ENCODE measurements around the gene TPSAB1. TPM values are rescaled to one million over a fixed set of nuclear protein-coding genes. Genes with fewer than 3 reads are reported as not detected.
"Not testable (repeated sequence)": the region's sequence is repeated elsewhere in the genome, so short reads cannot be mapped to it uniquely, and the experiment has no call there.

The TPSAB1 gene
- total RNA-seq, 1 donor from 2014 or later = not detected

DNA sequence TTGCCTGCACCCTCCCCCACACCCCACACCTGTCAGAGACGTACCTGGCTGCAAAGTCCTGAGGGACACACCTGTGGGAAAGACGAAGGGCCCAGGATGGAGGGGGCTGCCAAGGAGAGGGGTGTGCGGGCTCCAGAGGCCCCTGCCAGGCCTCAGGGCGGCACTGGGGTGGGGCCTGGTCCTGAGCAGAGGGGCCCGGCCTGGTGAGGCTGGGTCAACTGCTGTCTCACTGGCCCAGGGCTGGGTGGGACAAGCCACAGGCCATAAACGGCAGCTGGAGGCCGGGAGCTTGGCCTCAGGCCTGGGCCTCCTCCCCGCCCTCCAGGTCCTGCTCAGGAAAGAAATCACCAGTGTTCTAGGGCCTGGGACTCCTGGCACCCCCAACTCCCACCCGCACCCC is 15.9 kb upstream of the TPSAB1 start:
- Histone ChIP-seq H3K27ac (ENCODE audit: low read depth, low read length) (no peak overlapping the region), H3K36me3 (ENCODE audit: insufficient read depth, low read length) (no peaks in the 10 kb centered on the region), H3K9ac (ENCODE audit: low read length) (no peak overlapping the region), H3K9me3 (ENCODE audit: insufficient read depth, low read depth, low read length) (no peaks in the 10 kb centered on the region), H3K4me1 (ENCODE audit: insufficient read depth, low read length) (no peaks in the 10 kb centered on the region), H3K27me3 (ENCODE audit: insufficient read depth, low read length) (no peaks in the 10 kb centered on the region), H3K79me2 (ENCODE audit: insufficient read depth, low read length) (no peaks in the 10 kb centered on the region), H2AFZ (ENCODE audit: low read depth, low read length) (no peak overlapping the region), H3K4me2 (ENCODE audit: low read length) (no peak overlapping the region), H4K20me1 (ENCODE audit: insufficient read depth, low read length) (no peaks in the 10 kb centered on the region), H3K4me3 (ENCODE audit: insufficient read depth, low read depth, low read length) (no peak overlapping the region)
- peaks cover 15% of the 10 kb centered on the region for H3K27me3 Mint-ChIP-seq (ENCODE audit: low read depth, unreplicated experiment)
- TF ChIP-seq EZH2 (IDR thresholded peaks at IDR 0.05; ENCODE audit: insufficient read depth, low read length) = no peak
- TF ChIP-seq, protein P1, sequence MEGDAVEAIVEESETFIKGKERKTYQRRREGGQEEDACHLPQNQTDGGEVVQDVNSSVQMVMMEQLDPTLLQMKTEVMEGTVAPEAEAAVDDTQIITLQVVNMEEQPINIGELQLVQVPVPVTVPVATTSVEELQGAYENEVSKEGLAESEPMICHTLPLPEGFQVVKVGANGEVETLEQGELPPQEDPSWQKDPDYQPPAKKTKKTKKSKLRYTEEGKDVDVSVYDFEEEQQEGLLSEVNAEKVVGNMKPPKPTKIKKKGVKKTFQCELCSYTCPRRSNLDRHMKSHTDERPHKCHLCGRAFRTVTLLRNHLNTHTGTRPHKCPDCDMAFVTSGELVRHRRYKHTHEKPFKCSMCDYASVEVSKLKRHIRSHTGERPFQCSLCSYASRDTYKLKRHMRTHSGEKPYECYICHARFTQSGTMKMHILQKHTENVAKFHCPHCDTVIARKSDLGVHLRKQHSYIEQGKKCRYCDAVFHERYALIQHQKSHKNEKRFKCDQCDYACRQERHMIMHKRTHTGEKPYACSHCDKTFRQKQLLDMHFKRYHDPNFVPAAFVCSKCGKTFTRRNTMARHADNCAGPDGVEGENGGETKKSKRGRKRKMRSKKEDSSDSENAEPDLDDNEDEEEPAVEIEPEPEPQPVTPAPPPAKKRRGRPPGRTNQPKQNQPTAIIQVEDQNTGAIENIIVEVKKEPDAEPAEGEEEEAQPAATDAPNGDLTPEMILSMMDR (IDR thresholded peaks at IDR 0.05; ENCODE audit: insufficient read depth, low read depth, low read length) = no peak
- no peaks in the 10 kb centered on the region for H3K4me1 Mint-ChIP-seq (ENCODE audit: low read depth, unreplicated experiment)
- H3K9me3 Mint-ChIP-seq (ENCODE audit: unreplicated experiment) = no peaks in the 10 kb centered on the region
- no peak for FAIRE-seq
- no peak for DNase-seq (ENCODE audit: low read depth)
- no peak overlapping the region for H3K27ac Mint-ChIP-seq (ENCODE audit: unreplicated experiment)
- no peak overlapping the region for H3K4me3 Mint-ChIP-seq (ENCODE audit: unreplicated experiment)
- H3K36me3 Mint-ChIP-seq (ENCODE audit: low read depth, unreplicated experiment) = peaks cover 4% of the 10 kb centered on the region

DNA sequence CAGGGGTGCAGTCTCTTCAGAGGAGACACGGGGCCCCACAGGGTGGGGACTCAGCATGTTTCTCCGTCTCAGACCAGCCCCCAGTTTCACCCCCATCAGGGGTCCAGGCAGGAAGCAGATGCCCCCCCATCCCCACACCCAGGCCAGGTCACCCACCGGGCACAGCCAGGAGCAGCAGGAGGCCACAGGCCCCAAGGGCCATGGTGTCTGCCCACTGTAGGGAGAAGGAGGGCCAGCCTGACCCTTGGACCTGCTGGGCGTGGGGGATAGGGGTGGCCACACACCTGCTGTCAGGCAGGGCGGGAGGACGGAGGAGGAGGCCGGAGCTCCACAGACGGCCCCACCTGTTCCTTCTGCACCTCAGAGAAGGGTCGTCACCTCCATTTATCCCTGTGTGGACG is 15.5 kb upstream of the TPSAB1 start, which contains the start of gene TPSG1:
TSS of gene TPSG1 (minus strand) at position 218 of the 401 bp plus-strand sequence. CDS start at position 202, 16 bp downstream.
- H3K9me3 Mint-ChIP-seq (ENCODE audit: unreplicated experiment) = no peaks in the 10 kb centered on the region

DNA sequence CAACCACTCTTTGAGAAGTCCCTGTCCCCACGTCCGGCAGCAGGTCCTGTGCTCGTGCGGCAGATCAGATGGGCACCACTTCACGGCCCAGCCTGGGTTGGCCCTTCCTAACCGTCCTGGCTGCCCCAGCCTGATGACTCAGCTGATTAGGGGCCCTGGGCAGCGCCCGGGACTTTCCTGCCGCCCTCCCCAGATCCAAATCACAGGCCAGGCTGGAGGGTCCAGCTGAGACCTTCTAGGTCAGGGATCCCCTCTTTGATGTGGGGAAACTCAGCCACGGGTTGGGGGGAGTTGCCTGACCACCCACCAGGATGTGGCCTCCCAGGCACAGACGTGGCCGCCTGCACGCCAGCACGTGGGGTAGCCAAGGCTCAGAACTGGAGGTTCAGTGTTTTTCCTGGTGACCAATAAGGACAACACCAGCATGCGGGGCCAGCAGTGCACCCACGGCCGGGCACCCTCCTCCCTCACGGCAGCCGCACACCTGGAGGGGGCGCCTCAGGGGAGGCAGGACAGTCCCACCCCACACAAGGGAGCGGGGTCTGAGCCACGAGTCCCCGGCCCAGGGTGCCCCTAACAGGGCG is 14.7 kb upstream of the TPSAB1 start:
- H4K20me1 ChIP-seq (ENCODE audit: insufficient read depth, low read length); DNase-seq (ENCODE audit: low read depth); H2AFZ ChIP-seq (ENCODE audit: low read depth, low read length); H3K4me1 ChIP-seq (ENCODE audit: insufficient read depth, low read length); H3K36me3 ChIP-seq (ENCODE audit: insufficient read depth, low read length); H3K27ac ChIP-seq (ENCODE audit: low read depth, low read length); H3K4me3 Mint-ChIP-seq (ENCODE audit: unreplicated experiment); H3K36me3 Mint-ChIP-seq (ENCODE audit: low read depth, unreplicated experiment); FAIRE-seq; H3K27ac Mint-ChIP-seq (ENCODE audit: unreplicated experiment); H3K79me2 ChIP-seq (ENCODE audit: insufficient read depth, low read length); H3K4me3 ChIP-seq (ENCODE audit: insufficient read depth, low read depth, low read length); H3K27me3 ChIP-seq (ENCODE audit: insufficient read depth, low read length); H3K9ac ChIP-seq (ENCODE audit: low read length); H3K4me1 Mint-ChIP-seq (ENCODE audit: low read depth, unreplicated experiment); H3K9me3 ChIP-seq (ENCODE audit: insufficient read depth, low read depth, low read length); H3K4me2 ChIP-seq (ENCODE audit: low read length); H3K9me3 Mint-ChIP-seq (ENCODE audit: unreplicated experiment): not testable (repeated sequence)
- peaks cover 15% of the 10 kb centered on the region for H3K27me3 Mint-ChIP-seq (ENCODE audit: low read depth, unreplicated experiment)

More for the DNA sequence above, 15.5 kb upstream of the TPSAB1 start, which contains the start of gene TPSG1:
- Histone ChIP-seq H2AFZ (ENCODE audit: low read depth, low read length) (no peak within 1 kb of the TSS), H3K9ac (ENCODE audit: low read length) (no peak within 1 kb of the TSS), H3K9me3 (ENCODE audit: insufficient read depth, low read depth, low read length) (no peaks in the 10 kb centered on the region), H3K79me2 (ENCODE audit: insufficient read depth, low read length) (no peaks in the 10 kb centered on the region), H3K27ac (ENCODE audit: low read depth, low read length) (no peak within 1 kb of the TSS), H3K36me3 (ENCODE audit: insufficient read depth, low read length) (no peaks in the 10 kb centered on the region), H3K4me2 (ENCODE audit: low read length) (no peak within 1 kb of the TSS), H3K27me3 (ENCODE audit: insufficient read depth, low read length) (no peaks in the 10 kb centered on the region), H4K20me1 (ENCODE audit: insufficient read depth, low read length) (no peaks in the 10 kb centered on the region), H3K4me1 (ENCODE audit: insufficient read depth, low read length) (no peaks in the 10 kb centered on the region), H3K4me3 (ENCODE audit: insufficient read depth, low read depth, low read length) (no peak within 1 kb of the TSS)
- Mint-ChIP-seq H3K36me3 (ENCODE audit: low read depth, unreplicated experiment) (peaks cover 4% of the 10 kb centered on the region), H3K27ac (ENCODE audit: unreplicated experiment) (no peak within 1 kb of the TSS), H3K4me1 (ENCODE audit: low read depth, unreplicated experiment) (no peaks in the 10 kb centered on the region), H3K27me3 (ENCODE audit: low read depth, unreplicated experiment) (peaks cover 15% of the 10 kb centered on the region), H3K4me3 (ENCODE audit: unreplicated experiment) (no peak within 1 kb of the TSS)
- no peak for FAIRE-seq
- no peak for DNase-seq (ENCODE audit: low read depth)
- TF ChIP-seq, protein P1 (IDR thresholded peaks at IDR 0.05; ENCODE audit: insufficient read depth, low read depth, low read length) = no peak

DNA sequence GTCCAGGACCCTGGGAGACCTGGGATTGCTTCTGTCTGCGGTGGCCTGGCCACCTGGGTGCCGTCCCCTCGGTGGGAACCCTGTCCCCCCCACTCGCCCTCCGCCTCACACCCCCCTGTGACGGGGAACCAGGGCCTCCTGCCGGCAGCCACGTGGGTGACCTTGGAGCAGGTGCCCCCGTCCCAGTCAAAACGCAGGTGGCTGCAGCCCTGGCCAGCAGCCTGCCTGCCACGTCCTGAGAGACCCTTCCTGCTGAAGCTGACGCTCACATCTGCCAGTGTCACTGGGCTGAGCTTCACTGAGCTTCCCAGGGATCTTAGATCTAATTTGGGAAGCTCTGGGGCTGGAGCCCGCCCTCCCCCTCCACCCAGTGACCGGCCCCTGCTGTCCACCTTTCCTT is 13.8 kb upstream of the TPSAB1 start:
- H3K27ac ChIP-seq (ENCODE audit: low read depth, low read length); H3K36me3 ChIP-seq (ENCODE audit: insufficient read depth, low read length); H3K4me3 Mint-ChIP-seq (ENCODE audit: unreplicated experiment); H3K9ac ChIP-seq (ENCODE audit: low read length); H3K4me2 ChIP-seq (ENCODE audit: low read length); H3K9me3 Mint-ChIP-seq (ENCODE audit: unreplicated experiment); DNase-seq (ENCODE audit: low read depth); H4K20me1 ChIP-seq (ENCODE audit: insufficient read depth, low read length); H2AFZ ChIP-seq (ENCODE audit: low read depth, low read length); H3K79me2 ChIP-seq (ENCODE audit: insufficient read depth, low read length); H3K36me3 Mint-ChIP-seq (ENCODE audit: low read depth, unreplicated experiment); H3K4me3 ChIP-seq (ENCODE audit: insufficient read depth, low read depth, low read length); H3K27me3 ChIP-seq (ENCODE audit: insufficient read depth, low read length); H3K4me1 Mint-ChIP-seq (ENCODE audit: low read depth, unreplicated experiment); H3K27ac Mint-ChIP-seq (ENCODE audit: unreplicated experiment); FAIRE-seq; H3K4me1 ChIP-seq (ENCODE audit: insufficient read depth, low read length); H3K9me3 ChIP-seq (ENCODE audit: insufficient read depth, low read depth, low read length): not testable (repeated sequence)
- peaks cover 11% of the 10 kb centered on the region for H3K27me3 Mint-ChIP-seq (ENCODE audit: low read depth, unreplicated experiment)

DNA sequence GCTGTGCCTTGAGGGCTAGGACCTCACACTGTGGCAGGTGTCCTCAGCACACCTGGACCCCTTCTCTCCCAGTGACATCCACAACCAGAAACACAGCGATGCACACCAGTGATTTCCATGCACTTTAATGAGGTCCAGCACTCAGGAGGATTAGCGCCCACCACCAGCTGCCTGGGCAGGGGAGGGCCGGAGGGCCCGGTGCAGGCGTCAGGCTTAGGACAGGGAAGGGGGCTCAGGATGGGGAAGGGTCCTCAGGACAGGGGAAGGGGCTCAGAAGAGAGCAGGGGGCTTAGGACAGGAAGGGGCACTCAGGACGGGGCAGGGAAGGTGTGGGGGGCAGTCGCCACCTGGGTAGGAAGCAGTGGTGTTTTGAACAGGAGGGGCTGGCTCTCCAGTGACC is 12.3 kb upstream of the TPSAB1 start:
- H3K27me3 Mint-ChIP-seq (ENCODE audit: low read depth, unreplicated experiment) = peaks cover 11% of the 10 kb centered on the region
- H3K9me3 ChIP-seq (ENCODE audit: insufficient read depth, low read depth, low read length); H3K27me3 ChIP-seq (ENCODE audit: insufficient read depth, low read length); H3K4me3 Mint-ChIP-seq (ENCODE audit: unreplicated experiment); H3K4me1 Mint-ChIP-seq (ENCODE audit: low read depth, unreplicated experiment); H3K9ac ChIP-seq (ENCODE audit: low read length); H3K9me3 Mint-ChIP-seq (ENCODE audit: unreplicated experiment); FAIRE-seq; H3K79me2 ChIP-seq (ENCODE audit: insufficient read depth, low read length); H2AFZ ChIP-seq (ENCODE audit: low read depth, low read length); H4K20me1 ChIP-seq (ENCODE audit: insufficient read depth, low read length); DNase-seq (ENCODE audit: low read depth); H3K27ac Mint-ChIP-seq (ENCODE audit: unreplicated experiment); H3K36me3 Mint-ChIP-seq (ENCODE audit: low read depth, unreplicated experiment); H3K4me1 ChIP-seq (ENCODE audit: insufficient read depth, low read length); H3K4me2 ChIP-seq (ENCODE audit: low read length); H3K27ac ChIP-seq (ENCODE audit: low read depth, low read length); H3K4me3 ChIP-seq (ENCODE audit: insufficient read depth, low read depth, low read length); H3K36me3 ChIP-seq (ENCODE audit: insufficient read depth, low read length): not testable (repeated sequence)
